Measurements from ENCODE around the gene SFI1. TPM values are rescaled to one million over a fixed set of nuclear protein-coding genes. Genes with fewer than 3 reads are reported as not detected.
A peak's percentile ranks its signal among the peaks of the same experiment; 100 is the strongest.

SFI1 gene
- total RNA-seq, 1 experiment from 2014 or later, result 15.3 TPM

DNA sequence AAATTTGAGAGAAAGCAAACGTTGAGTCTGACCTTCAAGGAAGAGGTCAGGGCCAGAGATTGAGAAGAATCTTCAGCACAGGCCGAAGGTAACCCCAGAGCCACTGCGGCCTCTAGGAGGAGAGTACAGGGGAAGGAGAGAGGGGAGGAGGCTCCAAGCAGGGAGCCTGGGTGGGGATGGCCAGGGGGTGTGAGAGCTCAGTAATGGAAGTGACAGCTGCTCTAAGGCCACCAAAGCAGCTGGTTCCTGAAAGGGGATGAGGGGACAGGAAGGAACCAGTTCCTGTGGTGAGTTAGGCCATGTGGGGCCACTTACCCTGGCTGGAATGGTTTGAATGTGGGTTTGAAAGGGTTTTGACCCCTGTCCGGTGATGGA is 119.6 kb downstream of the SFI1 start:
- no peak for DNase-seq (ENCODE audit: low read depth)

DNA sequence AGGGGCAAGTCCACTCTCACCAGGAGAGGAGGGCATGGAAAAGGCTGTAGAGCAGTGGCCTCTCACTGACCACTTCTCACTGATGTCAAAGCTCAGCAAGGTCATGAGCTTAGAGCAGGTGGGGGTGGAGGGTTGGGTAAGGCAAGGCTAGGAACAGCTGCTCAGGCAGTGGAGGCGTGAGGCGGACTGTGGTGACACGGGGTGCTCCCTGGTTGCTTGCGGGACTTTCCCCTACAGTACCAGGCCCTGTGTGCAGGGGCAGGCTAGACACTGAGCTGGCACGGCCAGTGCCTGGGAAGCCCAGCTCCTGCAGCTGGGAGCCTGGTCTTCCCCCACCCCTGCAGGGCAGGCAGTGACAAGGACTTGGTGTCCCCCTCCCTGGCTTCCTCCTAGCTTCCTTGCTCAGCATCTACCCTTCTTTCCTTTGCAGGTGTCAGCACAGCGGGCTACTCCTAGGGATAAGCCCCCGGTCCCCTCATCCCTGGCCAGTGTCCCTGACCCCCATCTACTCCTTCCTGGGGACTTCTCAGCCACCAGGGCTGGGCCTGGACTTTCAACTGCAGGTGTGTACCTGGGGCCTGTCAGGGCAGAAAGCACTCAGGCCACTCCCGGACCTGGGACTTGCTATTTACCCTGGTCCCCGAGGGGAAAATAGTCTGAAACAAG is 120.1 kb downstream of the SFI1 start:
- peak; percentile 81 for DNase-seq (ENCODE audit: low read depth)

GRCh38 chr22:31618057-31618456 is 121.7 kb downstream of the SFI1 start:
- no peak for DNase-seq (ENCODE audit: low read depth)

DNA sequence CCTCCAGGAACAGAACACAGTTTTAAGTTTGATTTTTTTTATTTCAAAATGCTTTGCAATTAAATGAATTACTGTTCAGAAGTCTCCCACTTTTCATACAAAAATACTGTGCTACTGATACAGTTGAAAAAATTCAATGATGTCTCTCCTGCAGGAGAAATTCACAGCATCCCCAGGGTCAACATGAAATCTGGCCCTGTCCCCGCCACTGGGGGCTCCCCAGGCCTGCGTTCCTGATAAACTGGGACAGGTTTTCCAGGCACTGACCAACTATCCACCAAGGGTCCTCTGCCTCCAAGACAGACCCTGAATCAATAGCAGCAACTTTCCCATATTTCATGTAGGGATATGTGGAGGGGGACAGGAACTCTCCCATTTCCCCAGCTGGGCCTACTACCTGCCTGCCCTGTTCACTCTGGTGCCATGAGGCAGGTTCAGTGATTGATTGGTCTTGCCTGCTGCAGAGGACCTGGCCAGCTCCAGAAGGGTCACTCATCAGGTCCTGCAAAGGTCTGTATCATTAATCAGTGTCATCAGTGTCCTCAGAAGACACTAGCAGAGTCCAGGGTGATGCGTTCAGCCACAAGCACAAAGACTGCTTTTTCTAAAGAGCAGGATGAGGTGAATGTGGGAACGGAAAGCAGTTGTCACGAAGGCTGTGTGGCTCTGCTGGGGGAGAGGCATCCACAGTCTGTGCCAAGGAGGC is 122.3 kb downstream of the SFI1 start:
- no peak for DNase-seq (ENCODE audit: low read depth)

DNA sequence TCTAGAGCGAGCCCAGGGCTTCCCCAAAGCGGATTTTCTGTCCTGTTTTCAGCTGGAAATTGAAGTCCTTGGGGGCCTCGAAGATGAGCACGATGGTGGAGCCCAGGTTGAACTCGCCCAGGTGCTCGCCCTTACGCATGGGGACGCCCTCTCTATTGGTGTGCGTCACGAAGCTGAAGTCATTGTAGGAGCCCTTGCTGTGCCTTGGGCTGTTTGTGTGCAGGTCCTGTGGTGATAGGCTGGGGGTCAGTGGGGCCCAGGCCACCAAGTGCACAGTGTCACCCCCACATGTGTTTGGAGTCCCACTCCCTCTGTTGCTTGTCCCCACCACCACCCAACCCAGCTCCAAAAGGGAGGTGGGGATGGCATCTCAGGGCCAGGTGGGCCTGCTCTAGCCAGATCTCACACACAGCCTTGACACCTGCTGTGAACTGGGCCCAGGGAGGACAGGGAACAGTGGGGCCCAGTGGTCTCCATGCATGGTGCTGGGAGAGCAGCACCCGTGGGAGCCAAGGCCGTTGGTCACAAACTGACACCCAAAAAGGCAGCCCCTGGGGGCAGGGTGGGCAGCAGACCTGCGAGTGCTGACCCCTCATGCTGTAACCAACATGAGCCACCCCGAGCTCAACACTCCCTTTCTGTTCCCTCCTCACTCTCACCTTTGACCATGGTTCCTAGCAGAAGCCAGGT is 123.4 kb downstream of the SFI1 start:
- no peak for DNase-seq (ENCODE audit: low read depth)

DNA sequence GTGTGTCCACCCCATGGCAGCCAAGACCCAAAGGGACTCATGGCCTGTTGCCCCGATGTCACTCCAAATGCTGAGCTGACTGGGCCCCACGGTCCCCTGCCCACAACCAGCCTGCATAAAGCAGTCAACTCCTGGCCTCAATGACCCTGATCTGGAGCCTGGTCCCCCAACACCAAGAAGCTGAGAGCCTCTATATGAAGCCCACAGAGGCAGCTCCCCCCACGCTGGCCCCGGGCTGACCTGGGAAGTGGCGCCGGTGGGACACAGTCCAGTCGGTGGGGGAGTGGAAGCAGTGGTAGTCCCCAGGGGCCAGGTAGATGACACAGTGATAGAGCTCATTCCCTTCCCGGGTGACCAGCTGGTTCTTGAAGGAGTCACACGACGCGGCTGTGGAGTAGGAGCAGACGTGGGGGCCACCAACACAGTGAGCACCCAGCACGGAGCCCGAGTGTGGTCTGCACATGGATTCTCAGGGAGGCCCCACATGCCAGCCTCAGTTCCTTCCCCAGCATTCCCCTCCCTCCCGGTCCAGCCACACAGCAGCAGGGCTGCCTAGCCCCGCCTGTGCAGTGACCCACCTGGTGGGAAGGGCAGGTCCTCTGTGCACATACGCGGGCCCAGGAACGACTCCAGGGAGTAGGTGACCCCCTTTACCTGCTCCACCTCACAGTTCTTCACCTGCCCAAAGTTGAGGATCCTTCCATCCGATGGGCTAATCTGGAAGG is 124.6 kb downstream of the SFI1 start:
- no peak for DNase-seq (ENCODE audit: low read depth)

DNA sequence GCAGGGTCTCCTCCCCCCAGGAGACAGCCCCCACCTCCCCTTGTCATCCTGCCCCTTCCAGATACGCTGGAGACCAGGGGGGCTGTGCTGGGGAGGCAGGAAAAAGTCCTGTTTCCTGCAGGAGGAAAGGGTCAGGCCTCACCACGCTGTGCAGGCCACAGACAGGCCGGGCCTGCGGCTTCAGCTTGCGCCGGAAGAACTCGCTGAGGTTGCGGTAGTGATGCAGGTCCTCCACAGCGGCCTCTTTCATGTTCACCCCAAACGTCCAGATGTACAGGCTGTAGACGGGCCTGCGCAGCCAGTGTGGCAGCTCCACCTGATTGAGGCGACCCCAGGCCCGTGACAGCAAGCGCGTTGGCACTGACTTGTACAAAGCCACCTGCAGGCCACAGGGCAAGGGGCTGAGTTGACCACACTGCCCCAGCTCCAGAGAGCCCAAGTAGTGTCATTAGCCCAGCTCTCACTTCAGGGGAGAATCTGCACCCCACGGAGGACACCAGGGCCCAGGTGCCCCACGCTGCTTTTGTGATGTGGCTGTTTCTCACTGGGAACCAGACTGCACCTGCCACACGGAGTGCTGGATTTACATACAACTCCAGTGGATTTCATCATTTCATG is 125.3 kb downstream of the SFI1 start:
- no peak for DNase-seq (ENCODE audit: low read depth)

GRCh38 chr22:31622980-31623379 is 126.6 kb downstream of the SFI1 start:
- DNase-seq (ENCODE audit: low read depth), result no peak

GRCh38 chr22:31623592-31624304 is 127.4 kb downstream of the SFI1 start:
- no peak for DNase-seq (ENCODE audit: low read depth)

DNA sequence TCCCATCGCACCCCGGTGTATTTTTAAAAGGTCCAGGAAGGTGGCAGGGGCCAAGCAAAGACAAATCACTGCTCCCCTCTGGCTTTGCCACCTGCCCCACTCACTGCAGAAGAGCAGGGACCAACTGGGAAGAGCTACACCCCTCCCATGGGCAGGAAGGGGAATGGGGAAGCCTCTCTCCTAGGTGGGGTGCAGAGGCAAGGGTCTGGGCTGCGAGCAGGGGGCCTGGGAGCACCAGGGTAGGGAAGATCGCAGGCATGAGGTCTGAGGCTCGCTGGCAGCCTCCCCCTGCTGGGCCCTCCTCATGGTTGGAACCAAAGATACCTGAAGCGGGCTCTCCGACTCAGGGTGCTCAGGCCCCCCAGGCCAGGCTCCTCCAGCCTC is 128.9 kb downstream of the SFI1 start:
- no peak for DNase-seq (ENCODE audit: low read depth)

- DNase-seq (ENCODE audit: low read depth), result no peak
Observed at GRCh38 chr22:31625661-31626426, 129.5 kb downstream of the SFI1 start.

- no peak for DNase-seq (ENCODE audit: low read depth)
Observed at GRCh38 chr22:31626427-31627150, 130.3 kb downstream of the SFI1 start.

DNA sequence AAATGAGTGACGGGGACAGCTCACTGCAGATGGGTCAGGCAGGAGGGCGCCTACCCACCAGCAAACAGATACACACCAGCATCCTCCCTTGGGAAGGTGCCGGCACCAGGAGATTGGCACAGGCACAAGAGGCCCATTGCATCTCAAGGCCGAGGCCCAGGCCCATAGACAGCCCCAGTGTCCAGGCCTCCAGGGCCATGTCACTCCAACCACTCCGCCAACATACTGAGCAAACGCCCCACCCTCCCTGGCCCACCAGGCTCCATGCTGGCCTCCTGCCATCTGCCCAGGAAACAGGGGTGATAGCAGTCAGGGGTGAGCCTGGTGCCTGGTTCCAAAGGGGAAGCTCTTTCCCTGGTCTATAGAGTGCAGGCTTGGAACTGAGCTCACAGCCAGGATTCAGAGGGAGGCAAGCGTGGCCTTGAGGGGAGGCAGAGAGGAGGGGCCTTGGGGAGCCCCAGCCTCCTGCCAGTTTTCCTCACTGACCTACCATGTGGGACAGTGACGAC is 130.9 kb downstream of the SFI1 start:
- no peak for DNase-seq (ENCODE audit: low read depth)

DNA sequence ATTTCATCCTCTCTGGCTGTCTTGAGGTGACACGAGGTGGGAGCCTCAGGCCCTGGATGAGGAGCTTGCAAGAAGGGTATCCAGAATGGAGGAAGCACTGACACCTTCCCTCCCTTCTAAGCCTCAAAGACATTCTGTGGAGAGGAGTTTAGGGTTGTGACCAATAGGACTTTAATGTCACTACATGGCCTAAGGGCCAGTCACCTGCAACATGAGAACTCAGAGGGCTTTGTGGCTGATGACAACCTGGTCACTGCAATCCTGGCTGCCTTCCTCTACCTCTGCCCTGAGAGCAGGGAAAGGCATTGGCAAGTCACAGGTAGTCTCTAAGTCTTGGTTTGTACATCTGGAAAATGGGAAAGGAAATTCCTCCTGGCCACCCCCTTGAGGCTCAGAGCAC is 132.0 kb downstream of the SFI1 start:
- no peak for DNase-seq (ENCODE audit: low read depth)

DNA sequence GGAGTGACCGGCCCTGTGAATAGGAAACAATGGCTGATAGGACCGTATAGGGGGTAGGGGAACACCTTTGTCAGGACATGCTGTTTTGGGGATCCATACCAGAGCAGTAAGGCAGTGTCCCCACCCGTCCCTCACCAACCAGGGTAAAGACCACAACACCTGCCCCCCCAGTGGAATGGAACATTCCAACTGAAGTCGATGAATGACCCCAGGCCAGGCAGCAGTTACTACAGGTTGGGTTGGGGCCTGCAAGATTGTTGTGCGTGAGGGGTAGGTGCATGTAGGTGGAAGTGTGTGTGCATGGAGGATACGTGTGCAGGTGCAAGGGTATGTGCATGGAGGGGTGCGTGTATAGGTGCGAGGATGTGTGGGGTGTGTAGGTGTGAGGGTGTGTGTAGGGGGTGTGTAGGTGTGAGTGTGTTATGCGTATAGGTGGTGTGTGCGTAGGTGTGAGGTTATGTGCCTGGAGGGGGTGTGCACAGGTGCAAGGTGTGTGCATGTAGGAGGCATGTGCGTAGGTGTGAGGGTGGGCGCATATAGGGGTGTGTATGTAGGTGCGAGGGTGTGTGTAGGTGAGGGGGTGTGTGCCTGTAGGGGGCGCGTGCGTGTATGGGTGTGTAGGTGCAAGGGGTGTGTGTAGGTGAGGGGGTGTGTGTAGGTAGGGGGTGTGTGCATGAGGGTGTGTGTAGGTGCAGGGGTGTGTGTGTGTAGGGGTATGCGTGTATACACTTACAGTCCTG is 132.8 kb downstream of the SFI1 start:
- DNase-seq (ENCODE audit: low read depth), result no peak

GRCh38 chr22:31629741-31630184 is 133.4 kb downstream of the SFI1 start:
- no peak for DNase-seq (ENCODE audit: low read depth)

DNA sequence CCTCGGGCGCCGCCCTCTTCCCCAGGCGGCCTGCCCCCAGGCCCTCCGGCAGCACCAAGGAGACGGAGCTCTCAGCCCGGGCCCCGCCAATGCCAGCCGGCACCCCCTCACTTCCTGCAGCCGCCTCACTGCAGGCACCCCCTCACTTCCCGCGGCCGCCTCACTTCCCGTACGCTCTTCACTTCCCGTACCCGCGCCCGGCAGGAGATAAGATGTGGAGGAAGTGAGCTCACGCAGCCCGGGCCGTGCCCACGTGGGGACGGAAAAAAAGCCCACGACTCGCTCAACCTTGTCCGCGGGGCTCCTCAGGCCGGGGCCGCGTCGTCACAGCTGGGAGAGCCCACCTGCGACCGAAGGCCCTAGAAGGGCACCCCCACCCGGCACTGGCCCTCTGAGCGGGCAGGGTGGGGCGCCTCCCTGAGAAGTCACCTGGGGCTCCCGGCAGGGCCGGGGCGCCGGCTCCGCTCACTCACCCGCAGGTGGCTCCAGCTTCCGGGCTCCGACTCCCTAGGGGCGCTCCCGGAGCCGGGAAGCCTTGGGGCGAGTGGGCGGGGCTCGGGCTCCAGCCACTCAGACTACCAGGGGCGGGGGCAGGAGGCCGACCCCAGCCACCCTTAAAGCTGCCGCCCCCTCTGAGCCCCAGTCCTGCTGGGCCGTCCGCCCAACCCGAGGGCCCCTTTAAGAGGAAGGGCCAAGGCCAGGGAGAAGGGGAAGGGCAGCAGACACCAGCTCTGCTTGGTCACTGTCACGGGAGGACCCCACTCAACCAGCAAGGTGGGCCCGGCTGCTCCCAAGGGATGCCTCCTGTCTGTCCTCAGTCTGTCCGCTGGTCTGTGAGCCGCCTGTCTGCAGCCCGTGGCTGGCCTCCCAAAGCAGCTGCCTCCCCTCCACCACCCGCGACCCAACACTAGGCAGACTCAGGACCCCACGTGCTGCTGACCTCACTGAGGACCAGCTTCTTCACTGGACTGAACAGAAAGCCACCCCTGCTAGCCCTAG is 134.3 kb downstream of the SFI1 start:
- DNase-seq (ENCODE audit: low read depth), result peak; percentile 78

Measured in LHCN-M2 (cell line).